GM12801 (cell line): ENCODE data around the gene CAND2.

ENCODE experiments used
- CTCF ChIP-seq: IDR thresholded peaks from one replicate; pipeline ENCODE4 v1.5.1; 2011; ENCODE audit warnings: control low read depth; ENCODE audit not compliant: insufficient read length; ENCODE audit errors: extremely low read depth

The CAND2 gene

GRCh38 chr3:12875857-12876836 lies 79.7 kb downstream of the CAND2 start:
- no peak for TF ChIP-seq CTCF

GRCh38 chr3:12877040-12877439 lies 80.6 kb downstream of the CAND2 start:
- TF ChIP-seq CTCF, result no peak

DNA sequence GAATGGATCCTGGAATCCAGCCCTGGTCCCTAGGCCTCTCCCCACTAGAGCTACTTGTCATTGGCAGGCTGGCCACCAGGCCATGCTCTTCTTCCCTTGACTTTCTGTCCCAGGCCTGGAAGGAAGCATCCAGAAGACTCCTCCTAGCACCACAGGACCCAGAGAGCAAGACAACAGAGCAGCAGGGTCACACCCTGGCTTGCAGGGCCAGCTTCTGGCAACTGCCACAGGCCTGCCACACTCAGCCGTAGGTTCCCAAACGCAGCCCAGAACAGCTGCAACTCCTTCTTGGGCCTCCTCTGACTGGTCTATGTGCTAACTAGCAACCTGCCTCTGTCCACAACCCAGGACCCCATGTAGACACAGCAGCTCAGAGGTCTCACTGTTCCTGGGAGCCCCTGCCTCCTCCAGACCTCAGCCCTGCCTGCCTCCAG lies 81.7 kb downstream of the CAND2 start:
- TF ChIP-seq CTCF, result no peak

GRCh38 chr3:12879191-12879815 lies 82.8 kb downstream of the CAND2 start:
- TF ChIP-seq CTCF, result no peak

GRCh38 chr3:12882336-12883310 lies 86.1 kb downstream of the CAND2 start:
- TF ChIP-seq CTCF, result no peak

GRCh38 chr3:12884186-12884680 lies 87.8 kb downstream of the CAND2 start:
- TF ChIP-seq CTCF, result no peak
